ENCODE measurements around the gene PEAK1. TPM values are rescaled to one million over a fixed set of nuclear protein-coding genes. Genes with fewer than 3 reads are reported as not detected.
A peak's percentile ranks its signal among the peaks of the same experiment; 100 is the strongest.
"Not testable (repeated sequence)": the region's sequence is repeated elsewhere in the genome, so short reads cannot be mapped to it uniquely, and the experiment has no call there.

PEAK1 gene
- polyA plus RNA-seq, 3 donors: 27.4 to 33.5 (median 28.2) TPM

- DNase-seq (ENCODE audit: extremely low read depth in 1 of 11, low read depth in 9 of 11, low spot score in 4 of 11): no peak
Observed at GRCh38 chr15:77221174-77221573, 198.7 kb downstream of the PEAK1 start.

- no peak for DNase-seq (ENCODE audit: extremely low read depth in 1 of 11, low read depth in 9 of 11, low spot score in 4 of 11)
Observed at GRCh38 chr15:77219841-77220240, 200.1 kb downstream of the PEAK1 start.

DNA sequence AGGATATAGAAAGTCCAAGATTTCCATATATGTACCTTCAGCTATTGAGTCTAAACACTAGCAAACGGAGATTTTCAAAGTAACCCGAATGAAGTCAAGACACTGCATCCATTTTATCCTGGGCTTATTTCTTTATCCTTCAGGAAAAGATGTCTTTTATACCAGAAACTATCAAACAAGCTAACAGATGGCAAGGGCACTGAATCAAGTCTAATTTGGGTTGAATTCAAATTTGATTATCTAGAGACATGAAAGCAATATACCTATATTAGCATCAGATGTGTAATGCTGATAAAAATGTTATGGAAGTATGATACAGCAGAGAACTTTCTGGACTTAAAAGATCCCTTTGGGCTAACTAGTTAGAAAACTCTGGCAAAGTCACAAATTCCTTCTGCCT lies 210.7 kb downstream of the PEAK1 start:
- no peak for DNase-seq (ENCODE audit: extremely low read depth in 1 of 11, low read depth in 9 of 11, low spot score in 4 of 11)

- no peak for DNase-seq (ENCODE audit: extremely low read depth in 1 of 11, low read depth in 9 of 11, low spot score in 4 of 11)
Observed at GRCh38 chr15:77208241-77208640, 211.7 kb downstream of the PEAK1 start.

DNA sequence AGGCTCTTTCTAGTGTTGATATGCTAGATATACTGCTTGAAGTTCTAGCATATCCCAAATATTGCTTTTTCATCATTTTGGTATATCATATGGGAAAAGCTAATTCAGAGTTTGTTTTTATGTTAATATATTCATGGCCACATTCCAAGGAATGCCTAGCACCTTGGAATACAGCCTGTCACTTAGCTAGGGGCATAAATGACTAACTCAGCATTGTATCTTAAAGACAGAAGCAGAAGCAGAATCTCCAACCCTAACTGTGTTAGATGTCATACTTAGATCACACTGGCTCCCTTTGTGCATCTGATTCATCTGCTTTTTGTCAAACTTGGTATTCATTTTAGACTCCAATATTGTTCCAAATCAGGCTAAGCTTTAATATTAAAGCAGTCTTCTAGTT lies 218.2 kb downstream of the PEAK1 start:
- DNase-seq (ENCODE audit: extremely low read depth in 1 of 11, low read depth in 9 of 11, low spot score in 4 of 11): no peak

DNA sequence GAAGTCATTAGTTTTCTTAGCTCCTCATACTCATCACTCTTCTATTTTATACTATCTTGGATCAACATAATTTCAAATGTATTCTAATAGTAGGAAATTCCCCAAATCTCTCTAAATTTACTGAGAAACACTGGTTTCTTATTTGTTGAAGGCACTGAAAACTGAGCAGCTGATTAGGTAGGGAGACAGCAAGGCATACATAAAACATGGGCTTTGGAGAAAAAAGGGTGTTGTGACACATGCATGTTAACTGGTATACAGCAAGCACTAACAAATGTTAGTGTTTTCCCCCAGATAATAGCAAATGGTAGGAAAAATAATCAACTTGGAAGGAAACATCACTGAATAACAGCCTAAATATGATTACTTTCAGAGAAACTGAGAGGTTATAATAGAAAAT lies 223.5 kb downstream of the PEAK1 start:
- DNase-seq (ENCODE audit: extremely low read depth in 1 of 11, low read depth in 9 of 11, low spot score in 4 of 11): no peak

DNA sequence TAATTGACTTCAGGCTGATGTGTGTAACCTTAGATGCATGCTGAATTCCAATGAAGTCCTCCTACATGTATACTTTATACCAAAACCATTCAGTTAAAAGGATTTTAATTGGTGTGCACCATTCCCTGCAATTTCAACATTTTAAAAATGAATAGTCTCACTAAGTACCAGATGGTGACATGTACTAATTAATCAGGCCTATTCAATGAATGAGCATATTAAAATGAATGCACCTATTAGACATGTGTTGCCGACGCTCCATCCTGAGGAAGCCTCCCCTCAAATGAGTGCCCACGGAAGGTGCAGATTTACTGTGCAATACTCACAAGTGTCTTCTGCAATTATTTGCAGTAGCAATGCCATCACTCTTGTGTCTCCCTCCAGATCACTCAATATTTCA lies 224.3 kb downstream of the PEAK1 start:
- DNase-seq (ENCODE audit: extremely low read depth in 1 of 11, low read depth in 9 of 11, low spot score in 4 of 11): peak in 1 of 11 donors; percentile 8

GRCh38 chr15:77192451-77192850 lies 227.5 kb downstream of the PEAK1 start:
- DNase-seq (ENCODE audit: extremely low read depth in 1 of 11, low read depth in 9 of 11, low spot score in 4 of 11): no peak

DNA sequence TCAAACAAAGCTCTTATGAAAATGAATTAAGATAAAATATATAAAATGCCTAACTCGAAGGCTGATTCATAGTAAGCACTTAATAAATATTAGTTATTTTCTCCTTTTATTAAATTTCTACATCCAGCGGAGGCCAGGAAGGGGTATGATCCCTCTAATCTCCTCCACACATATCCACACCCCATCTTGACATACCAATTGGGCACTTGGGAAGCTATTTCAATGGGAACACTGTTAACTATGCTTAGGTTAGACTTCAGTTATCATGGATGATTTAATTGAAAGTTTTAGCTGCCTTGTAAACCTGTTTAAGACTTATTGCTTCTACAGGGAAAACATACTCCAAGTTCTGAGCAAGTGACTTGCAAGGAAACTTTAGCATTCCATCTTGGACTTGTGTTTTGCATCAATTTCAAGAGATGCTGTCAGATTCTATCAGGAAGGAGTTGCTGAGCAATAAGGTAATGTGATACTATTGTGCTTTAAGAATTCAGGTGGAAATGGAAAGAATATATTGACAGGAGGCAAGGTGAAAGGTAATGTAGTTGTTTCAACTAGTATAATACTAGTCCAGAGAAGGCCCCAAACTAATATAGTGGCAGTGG lies 228.6 kb downstream of the PEAK1 start:
- DNase-seq (ENCODE audit: extremely low read depth in 1 of 11, low read depth in 9 of 11, low spot score in 4 of 11): no peak

DNA sequence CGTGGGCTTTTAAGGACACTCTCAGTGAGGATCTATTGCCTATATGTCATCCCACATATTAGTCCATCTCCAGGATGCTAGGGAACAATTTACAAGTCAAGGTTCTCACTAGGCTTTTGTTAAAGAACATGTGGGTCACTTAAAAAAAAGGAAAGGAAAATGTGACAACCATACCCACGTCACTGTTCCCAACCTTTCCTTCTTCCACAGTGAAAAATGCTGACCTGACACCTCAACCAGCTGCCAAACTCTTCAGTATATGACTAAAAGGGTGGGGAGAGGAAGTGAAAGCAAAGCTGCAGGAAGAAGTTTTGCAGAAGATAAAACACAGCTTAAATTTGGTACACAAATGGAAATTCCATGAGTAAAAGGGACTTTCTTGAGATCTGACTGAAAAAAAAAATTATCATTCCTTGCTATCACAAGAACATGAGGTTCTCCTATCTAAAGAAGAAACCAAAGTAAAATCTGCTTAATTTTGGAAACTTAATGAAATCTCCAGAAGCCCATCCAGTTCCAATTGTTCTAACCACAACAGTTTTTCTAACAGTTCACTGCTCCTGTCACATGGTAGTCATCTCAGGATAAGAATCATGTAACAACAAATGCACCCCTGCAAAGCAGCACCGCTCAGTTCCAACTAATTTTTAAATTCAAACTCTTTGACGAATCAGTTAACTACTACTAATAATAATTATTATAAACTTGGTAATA lies 232.0 kb downstream of the PEAK1 start:
- DNase-seq (ENCODE audit: extremely low read depth in 1 of 11, low read depth in 9 of 11, low spot score in 4 of 11): peak in 7 of 11 donors; percentile 6 to 45 (median 38)

DNA sequence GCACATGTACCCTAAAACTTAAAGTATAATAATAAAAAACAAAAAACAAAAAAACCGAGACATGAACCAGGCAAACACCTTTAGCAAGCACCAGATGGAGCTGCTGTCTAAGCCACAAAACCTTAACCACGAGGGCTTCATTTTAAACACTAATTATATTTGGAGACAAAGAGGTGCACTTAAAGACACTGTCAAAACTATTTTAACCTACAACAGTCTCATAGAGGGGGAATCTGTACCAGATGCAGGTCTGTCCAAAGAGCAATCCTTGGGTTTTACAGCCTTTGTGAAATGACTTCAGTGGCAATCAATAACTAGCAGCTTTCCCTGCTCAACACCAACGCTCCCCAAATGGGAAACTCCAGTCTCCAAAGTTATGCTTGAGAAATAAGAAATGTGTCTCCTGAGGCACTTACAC lies 233.3 kb downstream of the PEAK1 start:
- DNase-seq (ENCODE audit: extremely low read depth in 1 of 11, low read depth in 9 of 11, low spot score in 4 of 11): peak in 6 of 11 donors; percentile 8 to 31 (median 21)

DNA sequence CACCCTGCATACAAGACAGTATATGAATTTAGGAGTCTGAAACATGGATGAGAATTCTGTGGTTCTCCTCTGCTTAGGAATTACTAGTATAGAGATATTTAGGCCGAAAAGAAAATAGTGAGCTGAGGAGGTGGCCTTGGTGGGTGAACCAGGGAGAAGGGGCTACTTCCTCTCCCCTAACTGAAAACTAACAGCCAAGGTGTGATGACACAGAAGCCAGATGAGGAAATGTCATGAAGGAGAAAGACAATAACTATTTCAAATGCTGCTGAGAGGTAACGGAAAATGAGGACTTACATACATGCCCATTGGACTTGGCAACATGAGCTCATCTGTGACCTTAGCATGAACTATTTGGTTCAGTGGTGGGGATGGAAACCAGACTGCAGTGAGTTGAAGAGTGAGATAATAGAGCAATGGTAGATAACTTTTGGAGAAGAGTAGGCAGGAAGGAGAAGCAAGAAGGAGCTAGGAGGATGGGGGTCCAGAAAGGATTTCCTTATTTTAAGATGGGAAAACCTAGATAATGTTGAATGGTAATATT lies 234.6 kb downstream of the PEAK1 start:
- no peak for DNase-seq (ENCODE audit: extremely low read depth in 1 of 11, low read depth in 9 of 11, low spot score in 4 of 11)

- not testable (repeated sequence) for DNase-seq (ENCODE audit: extremely low read depth in 1 of 11, low read depth in 9 of 11, low spot score in 4 of 11)
Observed at GRCh38 chr15:77184352-77184751, 235.6 kb downstream of the PEAK1 start.

GRCh38 chr15:77183066-77183465 lies 236.8 kb downstream of the PEAK1 start:
- DNase-seq (ENCODE audit: extremely low read depth in 1 of 11, low read depth in 9 of 11, low spot score in 4 of 11): no peak

GRCh38 chr15:77181305-77182074 lies 238.4 kb downstream of the PEAK1 start:
- no peak for DNase-seq (ENCODE audit: extremely low read depth in 1 of 11, low read depth in 9 of 11, low spot score in 4 of 11)

DNA sequence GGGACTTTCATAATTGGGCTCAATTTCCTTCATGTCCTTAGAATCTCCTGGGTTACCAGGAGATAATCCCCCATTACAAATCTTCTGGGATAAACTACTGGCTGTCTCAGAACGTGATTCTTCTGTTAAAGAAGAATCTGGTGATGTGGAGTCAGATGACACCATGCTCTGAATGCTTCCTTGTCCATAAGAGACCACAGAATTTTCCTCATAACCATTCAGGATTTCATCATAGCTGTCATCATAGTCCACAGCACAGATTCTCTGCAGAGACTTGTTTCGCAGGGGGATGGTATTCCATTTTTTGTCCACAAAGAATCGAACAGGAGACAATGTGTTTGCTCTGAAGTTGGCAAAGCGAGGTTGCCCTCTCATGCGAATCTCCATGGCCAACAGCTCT lies 239.1 kb downstream of the PEAK1 start:
- DNase-seq (ENCODE audit: extremely low read depth in 1 of 11, low read depth in 9 of 11, low spot score in 4 of 11): no peak

DNA sequence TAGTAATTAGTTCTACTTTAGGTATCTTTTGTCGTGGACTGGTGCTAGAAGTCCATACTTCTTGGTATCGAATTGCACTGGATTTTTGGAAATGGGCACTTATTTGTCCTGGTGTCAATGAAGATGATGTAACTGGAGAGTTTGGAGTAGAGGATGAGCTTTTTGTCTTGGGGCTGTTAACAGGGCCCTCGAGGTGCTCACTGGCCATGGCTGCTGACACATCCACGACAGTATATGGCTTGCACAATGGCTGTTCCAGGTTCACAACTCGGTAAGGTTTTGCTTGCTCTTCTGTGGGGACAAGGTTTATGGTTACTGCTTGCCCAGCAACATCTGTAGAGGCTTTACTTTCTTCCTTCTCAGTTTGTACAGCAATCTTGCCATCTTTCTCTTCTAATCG lies 239.6 kb downstream of the PEAK1 start:
- no peak for DNase-seq (ENCODE audit: extremely low read depth in 1 of 11, low read depth in 9 of 11, low spot score in 4 of 11)

GRCh38 chr15:77179541-77179998 lies 240.3 kb downstream of the PEAK1 start:
- no peak for DNase-seq (ENCODE audit: extremely low read depth in 1 of 11, low read depth in 9 of 11, low spot score in 4 of 11)

DNA sequence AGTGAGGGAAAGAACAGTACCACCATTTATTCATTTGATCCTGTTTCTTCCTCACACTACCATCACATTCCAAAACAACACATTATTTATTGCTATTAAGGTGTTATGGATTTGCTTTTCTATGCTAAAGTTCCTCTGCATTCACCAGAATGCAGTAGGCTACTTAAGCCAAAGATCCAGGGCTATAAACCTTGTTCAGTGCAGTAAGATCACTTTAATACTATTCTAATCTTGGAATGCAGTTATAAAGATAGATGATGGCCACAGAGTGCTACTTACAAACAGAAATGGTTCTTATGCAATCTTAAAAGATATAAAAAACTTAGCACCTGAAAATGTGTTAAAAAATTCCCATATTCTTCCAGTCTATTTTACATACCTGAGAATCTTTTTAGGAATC lies 241.5 kb downstream of the PEAK1 start:
- no peak for DNase-seq (ENCODE audit: extremely low read depth in 1 of 11, low read depth in 9 of 11, low spot score in 4 of 11)

DNA sequence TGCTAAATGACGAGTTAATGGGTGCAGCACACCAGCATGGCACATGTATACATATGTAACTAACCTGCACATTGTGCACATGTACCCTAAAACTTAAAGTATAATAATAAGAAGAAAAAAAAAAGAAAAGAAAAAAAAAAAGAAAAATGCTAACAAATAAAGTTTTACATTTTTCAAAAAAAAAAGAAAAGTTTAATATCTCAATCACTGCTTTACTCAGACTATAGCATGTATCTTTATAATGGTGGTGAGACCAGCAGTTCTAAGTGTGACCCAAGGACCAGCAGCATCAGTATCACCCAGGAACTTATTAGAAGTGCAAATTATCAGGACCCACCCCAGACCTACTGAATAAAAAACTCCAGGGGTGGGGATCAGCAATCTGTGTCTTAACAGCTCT lies 243.8 kb downstream of the PEAK1 start:
- DNase-seq (ENCODE audit: extremely low read depth in 1 of 11, low read depth in 9 of 11, low spot score in 4 of 11): not testable (repeated sequence)

Data from renal cortex interstitium (tissue), 11 donors.